ENCODE data around the gene PTX4.

Gene PTX4

GRCh38 chr16:1524366-1524765 lies 35.6 kb upstream of the PTX4 start:
- no peak for DNase-seq (ENCODE audit: low spot score)
- in situ Hi-C loops (cut with MboI; ENCODE audit: low sequenced_read_pairs, unreplicated experiment) = no loop called here
- TF ChIP-seq, protein P1, sequence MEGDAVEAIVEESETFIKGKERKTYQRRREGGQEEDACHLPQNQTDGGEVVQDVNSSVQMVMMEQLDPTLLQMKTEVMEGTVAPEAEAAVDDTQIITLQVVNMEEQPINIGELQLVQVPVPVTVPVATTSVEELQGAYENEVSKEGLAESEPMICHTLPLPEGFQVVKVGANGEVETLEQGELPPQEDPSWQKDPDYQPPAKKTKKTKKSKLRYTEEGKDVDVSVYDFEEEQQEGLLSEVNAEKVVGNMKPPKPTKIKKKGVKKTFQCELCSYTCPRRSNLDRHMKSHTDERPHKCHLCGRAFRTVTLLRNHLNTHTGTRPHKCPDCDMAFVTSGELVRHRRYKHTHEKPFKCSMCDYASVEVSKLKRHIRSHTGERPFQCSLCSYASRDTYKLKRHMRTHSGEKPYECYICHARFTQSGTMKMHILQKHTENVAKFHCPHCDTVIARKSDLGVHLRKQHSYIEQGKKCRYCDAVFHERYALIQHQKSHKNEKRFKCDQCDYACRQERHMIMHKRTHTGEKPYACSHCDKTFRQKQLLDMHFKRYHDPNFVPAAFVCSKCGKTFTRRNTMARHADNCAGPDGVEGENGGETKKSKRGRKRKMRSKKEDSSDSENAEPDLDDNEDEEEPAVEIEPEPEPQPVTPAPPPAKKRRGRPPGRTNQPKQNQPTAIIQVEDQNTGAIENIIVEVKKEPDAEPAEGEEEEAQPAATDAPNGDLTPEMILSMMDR (IDR thresholded peaks at IDR 0.05; ENCODE audit: borderline replicate concordance, control extremely low read depth, extremely low read depth, insufficient read depth, missing control alignments) = no peak

GRCh38 chr16:1523581-1524245 lies 35.0 kb upstream of the PTX4 start:
- DNase-seq (ENCODE audit: low spot score) = no peak
- TF ChIP-seq, protein P1 (IDR thresholded peaks at IDR 0.05; ENCODE audit: borderline replicate concordance, control extremely low read depth, extremely low read depth, insufficient read depth, missing control alignments) = no peak
- in situ Hi-C loops (cut with MboI; ENCODE audit: low sequenced_read_pairs, unreplicated experiment) = no loop called here

- TF ChIP-seq, protein P1 (IDR thresholded peaks at IDR 0.05; ENCODE audit: borderline replicate concordance, control extremely low read depth, extremely low read depth, insufficient read depth, missing control alignments) = no peak
- DNase-seq (ENCODE audit: low spot score) = no peak
- in situ Hi-C loops (cut with MboI; ENCODE audit: low sequenced_read_pairs, unreplicated experiment) = no loop called here
These were observed 31.7 kb upstream of the PTX4 start for GRCh38 chr16:1520461-1520860.

DNA sequence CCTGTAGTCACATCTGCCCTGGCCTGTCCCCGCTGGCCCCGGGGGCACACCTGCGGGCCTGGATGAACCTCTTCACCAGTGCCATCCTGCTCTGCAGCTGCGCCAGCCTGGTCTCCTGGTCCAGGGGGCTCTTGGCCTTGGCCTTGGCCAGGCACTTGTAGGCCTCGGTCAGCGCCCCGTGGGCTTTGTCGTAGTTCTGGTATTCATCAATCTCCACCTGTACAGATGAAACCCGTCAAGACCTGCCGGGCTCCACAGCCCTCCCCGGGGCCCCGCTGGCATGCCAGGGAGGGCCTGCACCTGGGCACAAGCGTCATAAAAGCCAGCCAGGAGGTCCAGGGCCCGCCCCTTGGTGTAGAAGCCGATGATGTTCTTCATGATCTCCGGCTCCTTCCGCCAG lies 31.1 kb upstream of the PTX4 start:
- DNase-seq (ENCODE audit: low spot score) = no peak
- TF ChIP-seq, protein P1 (IDR thresholded peaks at IDR 0.05; ENCODE audit: borderline replicate concordance, control extremely low read depth, extremely low read depth, insufficient read depth, missing control alignments) = no peak
- in situ Hi-C loops (cut with MboI; ENCODE audit: low sequenced_read_pairs, unreplicated experiment) = no loop called here

- TF ChIP-seq, protein P1 (IDR thresholded peaks at IDR 0.05; ENCODE audit: borderline replicate concordance, control extremely low read depth, extremely low read depth, insufficient read depth, missing control alignments) = no peak
- in situ Hi-C loops (cut with MboI; ENCODE audit: low sequenced_read_pairs, unreplicated experiment) = no loop called here
- DNase-seq (ENCODE audit: low spot score) = no peak
These were observed 29.9 kb upstream of the PTX4 start for GRCh38 chr16:1518626-1519135.

GRCh38 chr16:1514507-1514906 lies 25.8 kb upstream of the PTX4 start:
- DNase-seq (ENCODE audit: low spot score) = no peak
- in situ Hi-C loops (cut with MboI; ENCODE audit: low sequenced_read_pairs, unreplicated experiment) = no loop called here
- TF ChIP-seq, protein P1 (IDR thresholded peaks at IDR 0.05; ENCODE audit: borderline replicate concordance, control extremely low read depth, extremely low read depth, insufficient read depth, missing control alignments) = no peak
